Measurements from ENCODE around the gene FYN. TPM values are rescaled to one million over a fixed set of nuclear protein-coding genes. Genes with fewer than 3 reads are reported as not detected.

The FYN gene
- total RNA-seq, 1 donor from 2014 or later: 525 TPM

DNA sequence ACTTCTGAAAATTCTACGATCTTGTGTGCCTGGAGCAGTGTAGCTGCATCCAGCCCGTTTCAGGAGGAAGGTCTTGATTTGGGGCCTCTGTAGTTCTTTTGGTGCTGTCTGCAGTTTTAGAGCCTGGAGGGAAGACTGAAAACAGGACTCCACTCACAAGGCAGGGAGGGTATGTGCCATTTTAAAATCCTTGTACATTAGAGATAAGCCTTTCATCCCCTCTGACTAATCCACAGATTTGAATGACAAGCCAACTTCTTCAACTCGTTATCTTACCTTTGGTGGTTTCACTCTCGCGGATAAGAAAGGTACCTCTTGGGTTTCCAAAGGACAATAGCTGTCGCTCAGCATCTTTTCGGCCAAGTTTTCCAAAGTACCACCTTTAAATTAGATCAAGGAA lies 169.5 kb downstream of the FYN start:
- Mint-ChIP-seq H3K27ac (ENCODE audit: unreplicated experiment) (peak overlapping the region; percentile 34), H3K4me1 (ENCODE audit: low read depth, unreplicated experiment) (peaks cover 16% of the 10 kb centered on the region), H3K27me3 (ENCODE audit: unreplicated experiment) (no peaks in the 10 kb centered on the region), H3K9me3 (ENCODE audit: unreplicated experiment) (peaks cover 10% of the 10 kb centered on the region), H3K36me3 (ENCODE audit: unreplicated experiment) (no peaks in the 10 kb centered on the region), H3K4me3 (ENCODE audit: unreplicated experiment) (no peak overlapping the region)
- TF ChIP-seq, protein P1, sequence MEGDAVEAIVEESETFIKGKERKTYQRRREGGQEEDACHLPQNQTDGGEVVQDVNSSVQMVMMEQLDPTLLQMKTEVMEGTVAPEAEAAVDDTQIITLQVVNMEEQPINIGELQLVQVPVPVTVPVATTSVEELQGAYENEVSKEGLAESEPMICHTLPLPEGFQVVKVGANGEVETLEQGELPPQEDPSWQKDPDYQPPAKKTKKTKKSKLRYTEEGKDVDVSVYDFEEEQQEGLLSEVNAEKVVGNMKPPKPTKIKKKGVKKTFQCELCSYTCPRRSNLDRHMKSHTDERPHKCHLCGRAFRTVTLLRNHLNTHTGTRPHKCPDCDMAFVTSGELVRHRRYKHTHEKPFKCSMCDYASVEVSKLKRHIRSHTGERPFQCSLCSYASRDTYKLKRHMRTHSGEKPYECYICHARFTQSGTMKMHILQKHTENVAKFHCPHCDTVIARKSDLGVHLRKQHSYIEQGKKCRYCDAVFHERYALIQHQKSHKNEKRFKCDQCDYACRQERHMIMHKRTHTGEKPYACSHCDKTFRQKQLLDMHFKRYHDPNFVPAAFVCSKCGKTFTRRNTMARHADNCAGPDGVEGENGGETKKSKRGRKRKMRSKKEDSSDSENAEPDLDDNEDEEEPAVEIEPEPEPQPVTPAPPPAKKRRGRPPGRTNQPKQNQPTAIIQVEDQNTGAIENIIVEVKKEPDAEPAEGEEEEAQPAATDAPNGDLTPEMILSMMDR (IDR thresholded peaks at IDR 0.05; ENCODE audit: partially characterized antibody, unreplicated experiment): no peak
- no peak for DNase-seq

DNA sequence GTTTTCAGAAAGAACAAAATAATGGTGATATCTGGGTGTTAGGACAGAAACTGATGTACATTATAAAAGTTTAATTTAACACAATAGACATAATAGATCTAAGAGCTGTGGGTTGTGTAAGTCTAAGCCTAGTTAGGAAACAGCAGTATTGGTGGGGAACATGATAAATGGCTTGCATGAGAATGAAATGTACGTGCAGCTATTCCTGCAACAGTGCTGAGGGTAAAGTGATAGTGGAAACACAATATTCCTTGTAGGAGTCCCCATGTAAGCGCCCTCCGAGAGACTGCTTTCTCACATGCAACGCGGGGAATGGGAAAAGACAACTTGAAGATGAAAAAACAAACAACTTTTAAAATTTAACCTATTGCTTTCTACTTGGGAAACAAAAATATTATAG lies 171.0 kb downstream of the FYN start:
- Mint-ChIP-seq H3K27me3 (ENCODE audit: unreplicated experiment) (no peaks in the 10 kb centered on the region), H3K4me1 (ENCODE audit: low read depth, unreplicated experiment) (peaks cover 12% of the 10 kb centered on the region), H3K4me3 (ENCODE audit: unreplicated experiment) (no peak overlapping the region), H3K27ac (ENCODE audit: unreplicated experiment) (peak overlapping the region; percentile 59), H3K36me3 (ENCODE audit: unreplicated experiment) (no peaks in the 10 kb centered on the region), H3K9me3 (ENCODE audit: unreplicated experiment) (peaks cover 9% of the 10 kb centered on the region)
- TF ChIP-seq, protein P1 (IDR thresholded peaks at IDR 0.05; ENCODE audit: partially characterized antibody, unreplicated experiment): no peak
- DNase-seq: no peak

DNA sequence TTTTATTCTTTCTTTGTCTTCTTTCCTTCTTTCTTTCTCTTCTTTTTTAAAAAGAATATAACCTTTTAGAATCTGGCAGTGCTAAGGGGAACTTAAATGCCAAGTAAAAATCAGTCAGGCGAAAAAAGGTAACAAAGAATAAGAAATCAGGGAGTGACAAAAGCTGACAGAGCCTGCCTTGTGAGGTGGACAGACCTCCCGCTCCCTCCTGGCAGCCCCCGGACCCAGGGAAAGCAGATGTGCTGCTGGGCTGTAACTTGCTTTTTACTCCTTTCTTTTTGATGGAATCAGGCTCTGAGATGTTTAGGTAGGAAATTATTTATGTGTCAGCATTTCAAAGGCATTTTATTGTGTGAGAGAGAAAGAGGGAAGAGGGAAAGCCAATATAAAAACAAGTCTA lies 172.1 kb downstream of the FYN start:
- H3K27me3 Mint-ChIP-seq (ENCODE audit: unreplicated experiment): no peaks in the 10 kb centered on the region
- H3K4me1 Mint-ChIP-seq (ENCODE audit: low read depth, unreplicated experiment): peaks cover 12% of the 10 kb centered on the region
- no peak for DNase-seq
- peaks cover 9% of the 10 kb centered on the region for H3K9me3 Mint-ChIP-seq (ENCODE audit: unreplicated experiment)
- peak overlapping the region; percentile 76 for H3K27ac Mint-ChIP-seq (ENCODE audit: unreplicated experiment)
- no peak overlapping the region for H3K4me3 Mint-ChIP-seq (ENCODE audit: unreplicated experiment)
- no peaks in the 10 kb centered on the region for H3K36me3 Mint-ChIP-seq (ENCODE audit: unreplicated experiment)
- TF ChIP-seq, protein P1 (IDR thresholded peaks at IDR 0.05; ENCODE audit: partially characterized antibody, unreplicated experiment): no peak

DNA sequence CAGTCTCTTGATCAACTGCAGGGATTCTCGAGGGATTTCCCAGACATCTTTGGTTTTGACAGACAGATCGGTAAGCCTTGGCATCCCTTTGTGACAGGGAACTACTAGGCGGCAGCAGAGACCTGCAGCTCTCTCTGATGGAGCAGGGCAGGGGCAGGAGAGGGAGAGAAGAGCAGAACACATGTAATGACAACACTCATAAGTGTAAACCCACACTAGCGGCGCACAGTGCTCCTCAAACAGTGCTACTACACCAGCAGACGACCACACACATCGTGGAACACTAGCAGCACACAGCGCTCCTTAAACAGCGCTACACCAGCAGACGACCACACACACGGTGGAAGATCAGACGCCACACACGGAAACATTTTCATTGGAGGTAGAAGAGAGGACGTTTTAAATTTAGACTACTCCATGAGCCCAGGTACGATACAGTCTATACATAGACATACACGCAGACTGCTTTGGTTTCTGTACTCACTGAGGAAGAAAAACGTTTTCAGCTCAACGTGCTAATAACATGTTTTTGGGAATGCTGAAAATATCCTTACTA lies 173.0 kb downstream of the FYN start:
- Mint-ChIP-seq H3K36me3 (ENCODE audit: unreplicated experiment) (no peaks in the 10 kb centered on the region), H3K27ac (ENCODE audit: unreplicated experiment) (peak overlapping the region; percentile 9), H3K4me1 (ENCODE audit: low read depth, unreplicated experiment) (peaks cover 12% of the 10 kb centered on the region), H3K27me3 (ENCODE audit: unreplicated experiment) (no peaks in the 10 kb centered on the region), H3K9me3 (ENCODE audit: unreplicated experiment) (peaks cover 14% of the 10 kb centered on the region), H3K4me3 (ENCODE audit: unreplicated experiment) (no peak overlapping the region)
- TF ChIP-seq, protein P1 (IDR thresholded peaks at IDR 0.05; ENCODE audit: partially characterized antibody, unreplicated experiment): no peak
- no peak for DNase-seq

DNA sequence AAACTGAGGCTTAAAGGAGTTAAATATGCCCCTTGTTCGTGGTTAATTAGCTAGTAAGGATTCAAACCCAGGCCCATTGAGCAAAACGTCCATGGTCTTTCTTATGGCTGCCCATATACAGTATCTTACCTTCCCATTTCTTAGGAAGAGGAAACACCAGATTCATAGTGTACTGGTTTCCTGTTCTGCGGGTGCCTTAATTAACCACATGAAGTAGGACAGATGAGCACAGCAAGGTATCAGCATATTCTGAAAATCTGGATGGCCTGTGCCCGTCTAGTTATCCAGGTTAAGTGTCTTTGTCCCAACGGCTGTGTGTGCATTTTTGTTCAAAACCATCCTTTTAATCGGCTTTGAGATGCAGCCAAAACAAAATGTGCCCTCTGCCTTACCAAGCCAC lies 174.1 kb downstream of the FYN start:
- H3K4me3 Mint-ChIP-seq (ENCODE audit: unreplicated experiment): no peak overlapping the region
- TF ChIP-seq, protein P1 (IDR thresholded peaks at IDR 0.05; ENCODE audit: partially characterized antibody, unreplicated experiment): no peak
- no peaks in the 10 kb centered on the region for H3K36me3 Mint-ChIP-seq (ENCODE audit: unreplicated experiment)
- H3K27ac Mint-ChIP-seq (ENCODE audit: unreplicated experiment): no peak overlapping the region
- H3K9me3 Mint-ChIP-seq (ENCODE audit: unreplicated experiment): peaks cover 18% of the 10 kb centered on the region
- H3K4me1 Mint-ChIP-seq (ENCODE audit: low read depth, unreplicated experiment): peaks cover 14% of the 10 kb centered on the region
- no peaks in the 10 kb centered on the region for H3K27me3 Mint-ChIP-seq (ENCODE audit: unreplicated experiment)
- no peak for DNase-seq
